DND-41 (cell line): ENCODE results near the gene KRTAP13-4.

Experiments
- ATAC-seq: fragments of 200-7000 bp; cut with Tn5 transposase; 3 replicates; pipeline ENCODE4 v1.9.1; 2021; ENCODE audit warnings: low read depth; ENCODE audit not compliant: insufficient read depth
- DNase-seq: peaks from one replicate; pipeline ENCODE4 v3.0.0-alpha.2; 2020
- H2AFZ ChIP-seq: 2 replicates; pipeline ENCODE4 v1.6.0; 2012; ENCODE audit warnings: low read depth, low read length
- H3K27ac ChIP-seq: 2 replicates; pipeline ENCODE4 v1.5.1; 2012; ENCODE audit warnings: low read length, inconsistent platforms
- H3K27me3 ChIP-seq: fragments of 200-600 bp; sonication (generic); 2 replicates; pipeline ENCODE4 v1.6.0; 2012; ENCODE audit warnings: low read length, mild to moderate bottlenecking, inconsistent platforms; ENCODE audit not compliant: insufficient read depth, poor library complexity
- H3K36me3 ChIP-seq: 2 replicates; pipeline ENCODE4 v1.5.1; 2012; ENCODE audit warnings: low read length, inconsistent platforms; ENCODE audit not compliant: insufficient read depth
- H3K4me1 ChIP-seq: 2 replicates; pipeline ENCODE4 v1.5.1; 2012; ENCODE audit warnings: mild to moderate bottlenecking, low read length; ENCODE audit not compliant: insufficient read depth
- H3K4me2 ChIP-seq: 2 replicates; pipeline ENCODE4 v1.6.0; 2012; ENCODE audit warnings: mild to moderate bottlenecking, moderate library complexity, low read length, inconsistent platforms; ENCODE audit not compliant: insufficient read depth
- H3K4me3 ChIP-seq, 2 experiments: fragments of 200-600 bp in 1 of 2; shearing (Covaris generic) in 1 of 2; 2 replicates each; pipeline ENCODE4 v1.5.1; 2012 to 2016; ENCODE audit warnings: inconsistent platforms in 2 of 2, low read length in 2 of 2, mild to moderate bottlenecking in 2 of 2, low read depth in 1 of 2, moderate library complexity in 1 of 2
- H3K79me2 ChIP-seq: 2 replicates; pipeline ENCODE4 v1.6.0; 2012; ENCODE audit warnings: low read length, inconsistent platforms; ENCODE audit not compliant: insufficient read depth
- H3K9ac ChIP-seq: 2 replicates; pipeline ENCODE4 v1.6.0; 2012; ENCODE audit warnings: low read depth, mild to moderate bottlenecking, inconsistent platforms, low read length, moderate library complexity
- H3K9me3 ChIP-seq: 2 replicates; pipeline ENCODE4 v1.5.1; 2012; ENCODE audit warnings: low read length, moderate library complexity, mild to moderate bottlenecking, inconsistent platforms; ENCODE audit not compliant: insufficient read depth, severe bottlenecking
- H4K20me1 ChIP-seq: 2 replicates; pipeline ENCODE4 v1.6.0; 2012; ENCODE audit warnings: low read length; ENCODE audit not compliant: insufficient read depth
- EZH2 ChIP-seq: IDR thresholded peaks from 3 replicates; pipeline ENCODE4 v1.6.1; 2012; ENCODE audit warnings: borderline replicate concordance, low read depth, mild to moderate bottlenecking, moderate library complexity, low read length, inconsistent platforms; ENCODE audit not compliant: severe bottlenecking
- TF ChIP-seq, protein P1 (sequence below): IDR thresholded peaks from 2 replicates; pipeline ENCODE4 v1.5.1; 2012; ENCODE audit warnings: borderline replicate concordance, low read length, moderate library complexity, mild to moderate bottlenecking; ENCODE audit not compliant: poor library complexity, severe bottlenecking; ENCODE audit errors: extremely low read depth

KRTAP13-4 gene

DNA sequence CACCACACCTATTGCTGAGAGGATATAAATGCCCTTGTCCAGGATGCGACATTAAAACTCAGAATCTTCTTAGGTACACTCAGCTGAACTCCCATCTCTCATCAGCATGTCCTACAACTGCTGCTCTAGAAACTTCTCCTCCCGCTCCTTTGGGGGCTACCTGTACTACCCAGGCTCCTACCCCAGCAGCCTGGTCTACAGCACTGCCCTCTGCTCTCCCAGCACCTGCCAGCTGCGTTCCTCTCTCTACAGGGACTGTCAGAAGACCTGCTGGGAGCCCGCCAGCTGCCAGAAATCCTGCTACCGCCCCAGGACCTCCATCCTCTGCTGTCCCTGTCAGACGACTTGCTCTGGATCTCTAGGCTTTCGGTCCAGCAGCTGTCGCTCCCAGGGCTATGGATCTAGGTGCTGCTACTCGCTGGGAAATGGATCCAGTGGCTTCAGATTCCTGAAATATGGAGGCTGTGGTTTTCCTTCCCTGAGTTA is at the start of gene KRTAP13-4:
KRTAP13-4 (plus strand) TSS at position 51 of the 486 bp plus-strand sequence; CDS start at position 107, 56 bp downstream.
- Histone ChIP-seq H3K9ac (no peak within 1 kb of the TSS), H3K79me2 (no peaks in the 10 kb centered on the region), H3K27ac (no peak within 1 kb of the TSS), H4K20me1 (no peaks in the 10 kb centered on the region), H3K27me3 (no peaks in the 10 kb centered on the region), H2AFZ (no peak within 1 kb of the TSS), H3K4me2 (no peak within 1 kb of the TSS), H3K4me3 (no peak within 1 kb of the TSS), H3K36me3 (no peaks in the 10 kb centered on the region), H3K9me3 (no peaks in the 10 kb centered on the region), H3K4me1 (no peaks in the 10 kb centered on the region)
- DNase-seq, result no peak
- ATAC-seq, result no peak
- no peak for TF ChIP-seq EZH2
- TF ChIP-seq, protein P1, sequence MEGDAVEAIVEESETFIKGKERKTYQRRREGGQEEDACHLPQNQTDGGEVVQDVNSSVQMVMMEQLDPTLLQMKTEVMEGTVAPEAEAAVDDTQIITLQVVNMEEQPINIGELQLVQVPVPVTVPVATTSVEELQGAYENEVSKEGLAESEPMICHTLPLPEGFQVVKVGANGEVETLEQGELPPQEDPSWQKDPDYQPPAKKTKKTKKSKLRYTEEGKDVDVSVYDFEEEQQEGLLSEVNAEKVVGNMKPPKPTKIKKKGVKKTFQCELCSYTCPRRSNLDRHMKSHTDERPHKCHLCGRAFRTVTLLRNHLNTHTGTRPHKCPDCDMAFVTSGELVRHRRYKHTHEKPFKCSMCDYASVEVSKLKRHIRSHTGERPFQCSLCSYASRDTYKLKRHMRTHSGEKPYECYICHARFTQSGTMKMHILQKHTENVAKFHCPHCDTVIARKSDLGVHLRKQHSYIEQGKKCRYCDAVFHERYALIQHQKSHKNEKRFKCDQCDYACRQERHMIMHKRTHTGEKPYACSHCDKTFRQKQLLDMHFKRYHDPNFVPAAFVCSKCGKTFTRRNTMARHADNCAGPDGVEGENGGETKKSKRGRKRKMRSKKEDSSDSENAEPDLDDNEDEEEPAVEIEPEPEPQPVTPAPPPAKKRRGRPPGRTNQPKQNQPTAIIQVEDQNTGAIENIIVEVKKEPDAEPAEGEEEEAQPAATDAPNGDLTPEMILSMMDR, result no peak

DNA sequence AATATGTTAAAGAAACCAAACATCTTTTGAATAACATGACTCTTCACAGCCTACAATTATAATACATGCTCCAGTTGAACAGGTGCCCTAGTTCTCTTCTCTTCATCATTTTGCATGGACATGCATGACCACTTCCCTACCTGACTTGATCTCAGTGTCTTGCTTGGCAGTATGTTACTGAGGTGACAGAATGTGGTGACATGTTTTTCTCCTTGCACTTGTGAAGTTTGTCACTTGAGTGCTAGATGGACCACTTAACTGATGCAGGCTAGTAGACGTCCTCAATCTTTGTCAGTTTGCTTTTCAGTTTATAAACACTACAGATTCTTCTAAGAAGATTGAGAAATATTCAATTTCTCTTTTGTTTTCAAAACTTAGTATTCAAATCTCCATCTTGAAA is 47.8 kb upstream of the KRTAP13-4 start:
- Histone ChIP-seq H3K9me3 (no peaks in the 10 kb centered on the region), H3K27me3 (no peaks in the 10 kb centered on the region), H3K36me3 (no peaks in the 10 kb centered on the region), H3K4me1 (no peaks in the 10 kb centered on the region), H3K79me2 (no peaks in the 10 kb centered on the region), H3K9ac (no peak overlapping the region), H3K27ac (no peak overlapping the region), H4K20me1 (no peaks in the 10 kb centered on the region), H3K4me3 (no peak overlapping the region), H3K4me2 (no peak overlapping the region), H2AFZ (no peak overlapping the region)
- no peak for DNase-seq
- TF ChIP-seq, protein P1, result no peak
- no peak for TF ChIP-seq EZH2
- no peak for ATAC-seq

- Histone ChIP-seq H3K4me1 (no peaks in the 10 kb centered on the region), H3K9me3 (no peaks in the 10 kb centered on the region), H3K9ac (no peak overlapping the region), H3K27me3 (no peaks in the 10 kb centered on the region), H3K36me3 (no peaks in the 10 kb centered on the region), H4K20me1 (no peaks in the 10 kb centered on the region), H3K4me2 (no peak overlapping the region), H3K4me3 (no peak overlapping the region), H3K27ac (no peak overlapping the region), H3K79me2 (no peaks in the 10 kb centered on the region), H2AFZ (no peak overlapping the region)
- TF ChIP-seq, protein P1, result no peak
- no peak for TF ChIP-seq EZH2
- DNase-seq (no peak), ATAC-seq (no peak)
Observed at GRCh38 chr21:30391492-30392025, 38.5 kb upstream of the KRTAP13-4 start.

DNA sequence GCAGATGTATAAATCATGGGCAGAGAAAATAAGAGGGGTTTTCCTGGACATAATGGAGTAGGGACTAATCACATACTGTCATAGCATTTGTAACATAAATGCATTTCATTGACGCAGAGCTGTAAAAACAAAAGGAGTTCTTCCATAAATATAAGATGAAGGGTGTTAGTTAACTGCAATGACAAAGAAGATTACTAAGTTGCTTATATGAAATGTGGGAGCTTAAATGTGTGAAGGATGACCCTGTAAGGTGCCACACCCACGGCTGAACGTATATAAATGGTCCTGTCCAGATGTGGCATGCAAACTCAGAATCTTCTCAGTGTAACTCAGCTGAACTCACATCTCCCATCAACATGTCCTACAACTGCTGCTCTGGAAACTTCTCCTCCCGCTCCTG is 34.3 kb upstream of the KRTAP13-4 start, which contains the start of gene KRTAP13-1:
KRTAP13-1 (plus strand) TSS at position 301 of the 400 bp plus-strand sequence; CDS start at position 357, 56 bp downstream.
- no peak within 1 kb of the TSS for H3K27ac ChIP-seq
- H3K27me3 ChIP-seq, result no peaks in the 10 kb centered on the region
- no peak within 1 kb of the TSS for H3K9ac ChIP-seq
- no peak within 1 kb of the TSS for H2AFZ ChIP-seq
- H3K9me3 ChIP-seq, result no peaks in the 10 kb centered on the region
- TF ChIP-seq, protein P1, result no peak
- no peak for TF ChIP-seq EZH2
- no peak for ATAC-seq
- H3K4me3 ChIP-seq, result no peak within 1 kb of the TSS
- no peaks in the 10 kb centered on the region for H4K20me1 ChIP-seq
- H3K79me2 ChIP-seq, result no peaks in the 10 kb centered on the region
- H3K4me1 ChIP-seq, result no peaks in the 10 kb centered on the region
- DNase-seq, result no peak
- no peak within 1 kb of the TSS for H3K4me2 ChIP-seq
- no peaks in the 10 kb centered on the region for H3K36me3 ChIP-seq
